ENCODE results near the gene KCNJ2. TPM values are rescaled to one million over a fixed set of nuclear protein-coding genes. Genes with fewer than 3 reads are reported as not detected.

The KCNJ2 gene
- polyA plus RNA-seq, 12 donors = 3.9 to 22.0 (median 6.9) TPM; not detected in 1

- no peak for DNase-seq
These were observed 32.6 kb downstream of the KCNJ2 start for GRCh38 chr17:70201872-70202419.

GRCh38 chr17:70202840-70203239 lies 33.5 kb downstream of the KCNJ2 start:
- no peak for DNase-seq

- DNase-seq = no peak
These were observed 35.1 kb downstream of the KCNJ2 start for GRCh38 chr17:70204431-70204830.

- DNase-seq = no peak
These were observed 36.1 kb downstream of the KCNJ2 start for GRCh38 chr17:70205401-70205800.

- no peak for DNase-seq
These were observed 37.2 kb downstream of the KCNJ2 start for GRCh38 chr17:70206361-70207010.

- DNase-seq = no peak
These were observed 37.9 kb downstream of the KCNJ2 start for GRCh38 chr17:70207184-70207583.

GRCh38 chr17:70208080-70208794 lies 38.9 kb downstream of the KCNJ2 start:
- DNase-seq = no peak

GRCh38 chr17:70208825-70209555 lies 39.7 kb downstream of the KCNJ2 start:
- DNase-seq = no peak

- DNase-seq = no peak
These were observed 46.3 kb downstream of the KCNJ2 start for GRCh38 chr17:70215656-70216055.

GRCh38 chr17:70217571-70217970 lies 48.2 kb downstream of the KCNJ2 start:
- DNase-seq = no peak

GRCh38 chr17:70225276-70225675 lies 55.9 kb downstream of the KCNJ2 start:
- no peak for DNase-seq

Other genes with a start within 250 kb of the KCNJ2 start
- 1 to 10 TPM in 4 of 12 donors, under 1 TPM in 7, not detected in 1; 0.23 to 3.9 (median 0.68) TPM for gene KCNJ16, start 94.3 kb upstream of the KCNJ2 start, polyA plus RNA-seq (ENCODE audit: insufficient read length in 12 of 12)

All from muscle of arm (tissue), 12 donors.